ENCODE results near the gene LTBP3.

The LTBP3 gene

GRCh38 chr11:65558930-65559509 is 861 bp upstream of the LTBP3 start:
- H3K27me3 ChIP-seq (ENCODE audit: control insufficient read depth, insufficient read depth, low read length), result peaks cover 24% of the 10 kb centered on the region
- H3K4me1 ChIP-seq (ENCODE audit: control insufficient read depth, insufficient read depth, low read length), result peaks cover 55% of the 10 kb centered on the region
- H3K4me3 ChIP-seq (ENCODE audit: low read depth, low read length), result peak overlapping the region; percentile 63
- H3K9me3 ChIP-seq (ENCODE audit: control insufficient read depth, insufficient read depth, low read depth, low read length), result no peaks in the 10 kb centered on the region
- H3K36me3 ChIP-seq (ENCODE audit: control insufficient read depth, insufficient read depth, low read length), result no peaks in the 10 kb centered on the region
- peak overlapping the region; percentile 69 for H3K9ac ChIP-seq (ENCODE audit: low read length)
- no peak overlapping the region; the same call in 1 of the 2 replicates for H3K27ac ChIP-seq (ENCODE audit: low read depth, low read length)

GRCh38 chr11:65557280-65558001 is 718 bp downstream of the LTBP3 start:
- Histone ChIP-seq H3K36me3 (ENCODE audit: control insufficient read depth, insufficient read depth, low read length) (no peaks in the 10 kb centered on the region), H3K4me3 (ENCODE audit: low read depth, low read length) (peak overlapping the region; percentile 52), H3K9me3 (ENCODE audit: control insufficient read depth, insufficient read depth, low read depth, low read length) (no peaks in the 10 kb centered on the region), H3K27ac (ENCODE audit: low read depth, low read length) (no peak overlapping the region), H3K9ac (ENCODE audit: low read length) (no peak overlapping the region), H3K4me1 (ENCODE audit: control insufficient read depth, insufficient read depth, low read length) (peaks cover 61% of the 10 kb centered on the region), H3K27me3 (ENCODE audit: control insufficient read depth, insufficient read depth, low read length) (peaks cover 27% of the 10 kb centered on the region)

- H3K27me3 ChIP-seq (ENCODE audit: control insufficient read depth, insufficient read depth, low read length), result peaks cover 27% of the 10 kb centered on the region
- H3K36me3 ChIP-seq (ENCODE audit: control insufficient read depth, insufficient read depth, low read length), result no peaks in the 10 kb centered on the region
- no peak overlapping the region for H3K9ac ChIP-seq (ENCODE audit: low read length)
- no peaks in the 10 kb centered on the region for H3K9me3 ChIP-seq (ENCODE audit: control insufficient read depth, insufficient read depth, low read depth, low read length)
- H3K27ac ChIP-seq (ENCODE audit: low read depth, low read length), result no peak overlapping the region
- H3K4me1 ChIP-seq (ENCODE audit: control insufficient read depth, insufficient read depth, low read length), result peaks cover 64% of the 10 kb centered on the region
- H3K4me3 ChIP-seq (ENCODE audit: low read depth, low read length), result no peak overlapping the region
Observed at GRCh38 chr11:65556470-65557279, 1.5 kb downstream of the LTBP3 start.

- H3K9me3 ChIP-seq (ENCODE audit: control insufficient read depth, insufficient read depth, low read depth, low read length), result no peaks in the 10 kb centered on the region
- H3K4me1 ChIP-seq (ENCODE audit: control insufficient read depth, insufficient read depth, low read length), result peaks cover 64% of the 10 kb centered on the region
- H3K9ac ChIP-seq (ENCODE audit: low read length), result no peak overlapping the region
- H3K4me3 ChIP-seq (ENCODE audit: low read depth, low read length), result no peak overlapping the region
- H3K36me3 ChIP-seq (ENCODE audit: control insufficient read depth, insufficient read depth, low read length), result no peaks in the 10 kb centered on the region
- H3K27me3 ChIP-seq (ENCODE audit: control insufficient read depth, insufficient read depth, low read length), result peaks cover 31% of the 10 kb centered on the region
- H3K27ac ChIP-seq (ENCODE audit: low read depth, low read length), result no peak overlapping the region
Observed at GRCh38 chr11:65555693-65556231, 2.4 kb downstream of the LTBP3 start.

GRCh38 chr11:65554842-65555430 is 3.2 kb downstream of the LTBP3 start:
- H3K9ac ChIP-seq (ENCODE audit: low read length), result no peak overlapping the region
- peaks cover 56% of the 10 kb centered on the region for H3K4me1 ChIP-seq (ENCODE audit: control insufficient read depth, insufficient read depth, low read length)
- no peak overlapping the region for H3K4me3 ChIP-seq (ENCODE audit: low read depth, low read length)
- peaks cover 32% of the 10 kb centered on the region for H3K27me3 ChIP-seq (ENCODE audit: control insufficient read depth, insufficient read depth, low read length)
- no peak overlapping the region for H3K27ac ChIP-seq (ENCODE audit: low read depth, low read length)
- H3K9me3 ChIP-seq (ENCODE audit: control insufficient read depth, insufficient read depth, low read depth, low read length), result no peaks in the 10 kb centered on the region
- no peaks in the 10 kb centered on the region for H3K36me3 ChIP-seq (ENCODE audit: control insufficient read depth, insufficient read depth, low read length)

GRCh38 chr11:65554057-65554818 is 3.9 kb downstream of the LTBP3 start:
- H3K9ac ChIP-seq (ENCODE audit: low read length), result no peak overlapping the region
- H3K9me3 ChIP-seq (ENCODE audit: control insufficient read depth, insufficient read depth, low read depth, low read length), result no peaks in the 10 kb centered on the region
- peaks cover 49% of the 10 kb centered on the region for H3K4me1 ChIP-seq (ENCODE audit: control insufficient read depth, insufficient read depth, low read length)
- peaks cover 35% of the 10 kb centered on the region for H3K27me3 ChIP-seq (ENCODE audit: control insufficient read depth, insufficient read depth, low read length)
- H3K36me3 ChIP-seq (ENCODE audit: control insufficient read depth, insufficient read depth, low read length), result no peaks in the 10 kb centered on the region
- H3K4me3 ChIP-seq (ENCODE audit: low read depth, low read length), result peak overlapping the region; percentile 53
- H3K27ac ChIP-seq (ENCODE audit: low read depth, low read length), result no peak overlapping the region

- Histone ChIP-seq H3K4me1 (ENCODE audit: control insufficient read depth, insufficient read depth, low read length) (peaks cover 41% of the 10 kb centered on the region), H3K9me3 (ENCODE audit: control insufficient read depth, insufficient read depth, low read depth, low read length) (no peaks in the 10 kb centered on the region), H3K27me3 (ENCODE audit: control insufficient read depth, insufficient read depth, low read length) (peaks cover 39% of the 10 kb centered on the region), H3K9ac (ENCODE audit: low read length) (no peak overlapping the region), H3K36me3 (ENCODE audit: control insufficient read depth, insufficient read depth, low read length) (no peaks in the 10 kb centered on the region), H3K4me3 (ENCODE audit: low read depth, low read length) (peak overlapping the region; percentile 53), H3K27ac (ENCODE audit: low read depth, low read length) (no peak overlapping the region)
Observed at GRCh38 chr11:65553301-65554001, 4.7 kb downstream of the LTBP3 start.

- H3K9ac ChIP-seq (ENCODE audit: low read length), result no peak overlapping the region
- H3K4me1 ChIP-seq (ENCODE audit: control insufficient read depth, insufficient read depth, low read length), result peaks cover 41% of the 10 kb centered on the region
- H3K4me3 ChIP-seq (ENCODE audit: low read depth, low read length), result no peak overlapping the region
- H3K27ac ChIP-seq (ENCODE audit: low read depth, low read length), result no peak overlapping the region
- no peaks in the 10 kb centered on the region for H3K9me3 ChIP-seq (ENCODE audit: control insufficient read depth, insufficient read depth, low read depth, low read length)
- H3K27me3 ChIP-seq (ENCODE audit: control insufficient read depth, insufficient read depth, low read length), result peaks cover 48% of the 10 kb centered on the region
- no peaks in the 10 kb centered on the region for H3K36me3 ChIP-seq (ENCODE audit: control insufficient read depth, insufficient read depth, low read length)
Observed at GRCh38 chr11:65552388-65552951, 5.7 kb downstream of the LTBP3 start.

GRCh38 chr11:65551572-65552387 is 6.4 kb downstream of the LTBP3 start:
- Histone ChIP-seq H3K27ac (ENCODE audit: low read depth, low read length) (no peak overlapping the region), H3K9ac (ENCODE audit: low read length) (no peak overlapping the region), H3K9me3 (ENCODE audit: control insufficient read depth, insufficient read depth, low read depth, low read length) (no peaks in the 10 kb centered on the region), H3K27me3 (ENCODE audit: control insufficient read depth, insufficient read depth, low read length) (peaks cover 49% of the 10 kb centered on the region), H3K36me3 (ENCODE audit: control insufficient read depth, insufficient read depth, low read length) (no peaks in the 10 kb centered on the region), H3K4me1 (ENCODE audit: control insufficient read depth, insufficient read depth, low read length) (peaks cover 37% of the 10 kb centered on the region), H3K4me3 (ENCODE audit: low read depth, low read length) (no peak overlapping the region)
